HG03139 (cell line): ENCODE measurements around the gene KIAA1671.

ENCODE experiments used
- ATAC-seq: cut with Tn5 transposase; IDR thresholded peaks from one replicate; pipeline ENCODE4 v1.9.1; 2021; ENCODE audit not compliant: unreplicated experiment

Gene KIAA1671

GRCh38 chr22:24952837-24953383 lies 394 bp downstream of the KIAA1671 start:
- no peak for ATAC-seq

- no peak for ATAC-seq
Observed at GRCh38 chr22:24953384-24954113, 1.0 kb downstream of the KIAA1671 start.

- no peak for ATAC-seq
Observed at GRCh38 chr22:24954114-24954463, 1.6 kb downstream of the KIAA1671 start.

- no peak for ATAC-seq
Observed at GRCh38 chr22:24954856-24955255, 2.3 kb downstream of the KIAA1671 start.

- no peak for ATAC-seq
Observed at GRCh38 chr22:24957043-24957442, 4.5 kb downstream of the KIAA1671 start.

GRCh38 chr22:24961217-24961844 lies 8.8 kb downstream of the KIAA1671 start:
- no peak for ATAC-seq

- no peak for ATAC-seq
Observed at GRCh38 chr22:24962094-24962493, 9.6 kb downstream of the KIAA1671 start.

- no peak for ATAC-seq
Observed at GRCh38 chr22:24962835-24963234, 10.3 kb downstream of the KIAA1671 start.

- no peak for ATAC-seq
Observed at GRCh38 chr22:24964441-24964840, 11.9 kb downstream of the KIAA1671 start.

- no peak for ATAC-seq
Observed at GRCh38 chr22:24965822-24966626, 13.5 kb downstream of the KIAA1671 start.

GRCh38 chr22:24968066-24968561 lies 15.6 kb downstream of the KIAA1671 start:
- ATAC-seq: no peak

GRCh38 chr22:24969560-24970301 lies 17.2 kb downstream of the KIAA1671 start:
- no peak for ATAC-seq

- ATAC-seq: no peak
Observed at GRCh38 chr22:24972369-24972768, 19.9 kb downstream of the KIAA1671 start.

GRCh38 chr22:24973872-24974271 lies 21.4 kb downstream of the KIAA1671 start:
- no peak for ATAC-seq

GRCh38 chr22:24975125-24975640 lies 22.7 kb downstream of the KIAA1671 start:
- ATAC-seq: no peak

- ATAC-seq: no peak
Observed at GRCh38 chr22:24975813-24976341, 23.4 kb downstream of the KIAA1671 start.

- no peak for ATAC-seq
Observed at GRCh38 chr22:24976442-24977218, 24.1 kb downstream of the KIAA1671 start.

GRCh38 chr22:24977370-24978221 lies 25.1 kb downstream of the KIAA1671 start:
- ATAC-seq: no peak

- no peak for ATAC-seq
Observed at GRCh38 chr22:24978308-24978707, 25.8 kb downstream of the KIAA1671 start.
